A673 (cell line): Measurements from ENCODE around the gene FIBP.

Experiments
- EZH2 ChIP-seq: fragments of 200-600 bp; sonication (generic); IDR thresholded peaks from 2 replicates; pipeline ENCODE4 v1.6.1; 2017; ENCODE audit warnings: borderline replicate concordance, low read depth, mild to moderate bottlenecking, mixed read lengths, antibody characterized with exemption, low read length; ENCODE audit not compliant: poor library complexity, severe bottlenecking
- TF ChIP-seq, protein P1 (sequence below): fragments of 300-800, 200-600 bp; sonication (generic); conservative IDR thresholded peaks from 2 replicates; pipeline ENCODE4 v1.5.1; 2017; ENCODE audit warnings: low read depth, mild to moderate bottlenecking, antibody characterized with exemption, low read length, moderate library complexity, mixed read lengths

GRCh38 chr11:65897020-65897471, 8.8 kb upstream of the FIBP start:
- TF ChIP-seq, protein P1, sequence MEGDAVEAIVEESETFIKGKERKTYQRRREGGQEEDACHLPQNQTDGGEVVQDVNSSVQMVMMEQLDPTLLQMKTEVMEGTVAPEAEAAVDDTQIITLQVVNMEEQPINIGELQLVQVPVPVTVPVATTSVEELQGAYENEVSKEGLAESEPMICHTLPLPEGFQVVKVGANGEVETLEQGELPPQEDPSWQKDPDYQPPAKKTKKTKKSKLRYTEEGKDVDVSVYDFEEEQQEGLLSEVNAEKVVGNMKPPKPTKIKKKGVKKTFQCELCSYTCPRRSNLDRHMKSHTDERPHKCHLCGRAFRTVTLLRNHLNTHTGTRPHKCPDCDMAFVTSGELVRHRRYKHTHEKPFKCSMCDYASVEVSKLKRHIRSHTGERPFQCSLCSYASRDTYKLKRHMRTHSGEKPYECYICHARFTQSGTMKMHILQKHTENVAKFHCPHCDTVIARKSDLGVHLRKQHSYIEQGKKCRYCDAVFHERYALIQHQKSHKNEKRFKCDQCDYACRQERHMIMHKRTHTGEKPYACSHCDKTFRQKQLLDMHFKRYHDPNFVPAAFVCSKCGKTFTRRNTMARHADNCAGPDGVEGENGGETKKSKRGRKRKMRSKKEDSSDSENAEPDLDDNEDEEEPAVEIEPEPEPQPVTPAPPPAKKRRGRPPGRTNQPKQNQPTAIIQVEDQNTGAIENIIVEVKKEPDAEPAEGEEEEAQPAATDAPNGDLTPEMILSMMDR = no peak
- TF ChIP-seq EZH2 = no peak
